GM13977 (cell line): Measurements from ENCODE around the gene PIP5K1B.

Experiments
- DNase-seq: peaks from one replicate; pipeline ENCODE4 v3.0.0; 2012; ENCODE audit warnings: low spot score
- in situ Hi-C: fragments of 300-500 bp; cut with MboI; formaldehyde crosslinking; loops from one replicate; pipeline ENCODE4 v1.12.0; 2022; ENCODE audit warnings: low sequenced_read_pairs, low pct_unique_long_range_greater_than_20kb, mixed read lengths, inconsistent platforms; ENCODE audit not compliant: unreplicated experiment
- TF ChIP-seq, protein P1 (sequence below): IDR thresholded peaks from 2 replicates; pipeline ENCODE4 v1.5.1; 2012; ENCODE audit warnings: mild to moderate bottlenecking, control low read depth; ENCODE audit not compliant: insufficient read depth; ENCODE audit errors: extremely low read depth, missing control alignments

The PIP5K1B gene

DNA sequence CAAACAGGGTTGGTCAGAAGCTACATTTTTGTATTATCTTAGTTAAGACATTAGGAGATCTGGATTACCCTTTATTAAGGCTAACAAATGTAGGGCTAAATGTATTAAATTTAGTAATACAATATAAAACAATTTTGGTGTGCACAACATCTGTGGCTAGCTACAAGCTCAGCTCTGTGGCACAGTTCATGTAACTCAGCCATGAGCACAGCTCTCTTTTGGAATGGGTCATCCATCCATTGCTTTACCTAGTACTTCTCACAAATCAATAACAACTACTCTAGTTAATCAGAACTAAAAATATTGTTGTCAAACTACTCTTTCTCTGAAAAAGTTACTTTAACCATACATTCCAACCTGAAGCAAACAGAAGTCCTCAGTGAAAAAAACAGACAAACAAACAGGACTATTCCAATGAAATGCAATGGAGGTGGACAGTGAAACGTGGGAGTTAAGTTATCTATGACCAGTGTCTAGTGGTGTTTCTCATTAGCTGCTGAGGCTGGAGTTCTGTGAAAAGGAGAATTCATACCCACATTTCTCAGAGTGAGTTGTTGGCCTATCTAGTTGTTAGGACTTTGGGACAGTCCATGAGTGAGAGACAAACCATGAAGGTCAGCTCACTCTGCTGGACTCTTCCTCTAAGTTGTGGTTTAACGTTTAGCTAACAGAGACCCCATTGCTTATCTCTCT is 55.1 kb downstream of the PIP5K1B start:
- TF ChIP-seq, protein P1, sequence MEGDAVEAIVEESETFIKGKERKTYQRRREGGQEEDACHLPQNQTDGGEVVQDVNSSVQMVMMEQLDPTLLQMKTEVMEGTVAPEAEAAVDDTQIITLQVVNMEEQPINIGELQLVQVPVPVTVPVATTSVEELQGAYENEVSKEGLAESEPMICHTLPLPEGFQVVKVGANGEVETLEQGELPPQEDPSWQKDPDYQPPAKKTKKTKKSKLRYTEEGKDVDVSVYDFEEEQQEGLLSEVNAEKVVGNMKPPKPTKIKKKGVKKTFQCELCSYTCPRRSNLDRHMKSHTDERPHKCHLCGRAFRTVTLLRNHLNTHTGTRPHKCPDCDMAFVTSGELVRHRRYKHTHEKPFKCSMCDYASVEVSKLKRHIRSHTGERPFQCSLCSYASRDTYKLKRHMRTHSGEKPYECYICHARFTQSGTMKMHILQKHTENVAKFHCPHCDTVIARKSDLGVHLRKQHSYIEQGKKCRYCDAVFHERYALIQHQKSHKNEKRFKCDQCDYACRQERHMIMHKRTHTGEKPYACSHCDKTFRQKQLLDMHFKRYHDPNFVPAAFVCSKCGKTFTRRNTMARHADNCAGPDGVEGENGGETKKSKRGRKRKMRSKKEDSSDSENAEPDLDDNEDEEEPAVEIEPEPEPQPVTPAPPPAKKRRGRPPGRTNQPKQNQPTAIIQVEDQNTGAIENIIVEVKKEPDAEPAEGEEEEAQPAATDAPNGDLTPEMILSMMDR = no peak
- in situ Hi-C loops = no loop called here
- no peak for DNase-seq

DNA sequence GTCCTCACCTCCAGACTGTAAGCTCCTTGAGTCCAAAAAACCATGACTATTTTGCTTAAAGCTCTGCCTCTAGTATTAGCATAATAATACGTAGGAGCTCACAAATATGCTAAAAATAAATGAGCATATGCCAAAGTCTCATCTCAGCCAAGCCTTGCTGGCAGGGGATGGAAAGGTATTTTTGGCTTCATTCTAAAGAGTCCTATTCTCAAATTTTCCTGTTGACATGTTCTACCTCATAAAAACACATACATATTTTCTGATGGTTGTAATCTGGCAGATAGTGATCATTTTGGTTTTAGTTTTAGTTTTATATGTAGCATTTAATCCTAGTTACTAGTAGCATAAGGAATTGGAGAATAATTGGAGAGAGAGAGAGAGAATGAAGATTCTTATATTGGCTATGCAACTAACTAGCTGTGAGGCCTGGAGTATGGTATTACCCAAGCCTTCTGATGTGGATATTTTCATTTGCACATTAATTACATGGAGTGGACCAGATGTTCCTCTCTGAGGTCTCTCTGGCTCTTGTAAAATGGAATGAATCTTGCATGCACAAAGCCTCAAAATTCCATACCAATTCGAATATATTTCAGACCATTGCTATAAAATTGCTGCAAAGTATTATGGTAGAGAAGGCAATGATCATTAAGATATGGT is 55.8 kb downstream of the PIP5K1B start:
- no peak for DNase-seq
- TF ChIP-seq, protein P1 = no peak
- in situ Hi-C loops = no loop called here

DNA sequence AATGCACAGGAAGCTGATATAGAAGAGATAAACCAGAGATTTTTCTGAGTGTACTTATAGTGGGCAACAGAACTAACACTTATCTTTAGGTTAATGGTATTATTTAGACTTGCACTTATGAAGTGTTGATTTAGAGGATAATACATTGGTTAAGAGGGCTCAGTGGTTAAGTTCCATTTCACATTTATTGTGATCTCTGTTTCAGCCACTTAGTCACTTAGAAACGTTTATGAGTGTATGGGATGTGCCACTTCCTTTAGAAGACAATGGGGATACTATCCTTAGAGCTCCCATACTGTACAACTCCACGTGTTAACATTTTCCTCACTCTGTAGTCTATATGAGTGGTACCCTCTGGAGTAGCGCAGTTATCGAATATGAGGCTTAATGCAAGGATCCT is 57.5 kb downstream of the PIP5K1B start:
- DNase-seq = no peak
- TF ChIP-seq, protein P1 = no peak
- in situ Hi-C loops = no loop called here

DNA sequence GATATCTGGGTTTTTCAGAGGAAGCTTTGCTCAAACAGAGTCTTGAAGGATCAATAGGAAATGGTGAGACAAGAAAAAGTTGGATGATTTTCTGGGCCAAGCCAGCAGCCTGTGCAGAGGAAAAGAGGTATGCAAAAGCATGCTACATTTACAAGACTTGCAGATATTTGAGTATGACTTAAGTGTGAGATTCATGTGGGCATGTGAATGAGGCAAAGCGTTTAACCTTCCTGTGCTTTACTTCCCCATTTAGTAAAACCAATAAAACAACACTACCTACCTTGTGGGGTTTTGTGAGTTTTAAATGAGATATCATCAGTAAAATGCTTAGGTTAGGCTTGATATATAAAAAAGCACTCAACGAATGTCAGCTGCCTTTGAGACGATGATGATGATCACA is 58.1 kb downstream of the PIP5K1B start:
- in situ Hi-C loops = no loop called here
- no peak for DNase-seq
- TF ChIP-seq, protein P1 = no peak

DNA sequence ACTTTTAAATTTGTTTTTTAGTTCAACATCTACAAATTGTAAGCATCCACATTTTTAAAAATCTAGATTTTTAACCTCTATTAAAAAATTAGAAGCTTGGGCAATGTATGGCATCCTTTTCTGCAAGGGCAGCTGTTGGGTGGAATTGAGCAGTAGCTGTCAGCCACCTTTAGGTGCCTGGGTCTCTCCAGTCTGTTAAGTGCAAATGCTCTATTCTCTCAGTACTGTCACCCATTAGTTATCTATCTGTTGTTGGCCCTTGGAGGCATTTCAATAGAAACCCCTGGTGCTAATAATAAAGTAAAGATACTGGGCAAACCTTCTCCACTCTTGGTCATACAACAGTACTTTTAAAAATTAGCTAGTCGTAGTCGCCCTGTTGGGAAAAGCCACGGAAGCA is 63.6 kb downstream of the PIP5K1B start:
- DNase-seq = no peak
- in situ Hi-C loops = no loop called here
- TF ChIP-seq, protein P1 = no peak

DNA sequence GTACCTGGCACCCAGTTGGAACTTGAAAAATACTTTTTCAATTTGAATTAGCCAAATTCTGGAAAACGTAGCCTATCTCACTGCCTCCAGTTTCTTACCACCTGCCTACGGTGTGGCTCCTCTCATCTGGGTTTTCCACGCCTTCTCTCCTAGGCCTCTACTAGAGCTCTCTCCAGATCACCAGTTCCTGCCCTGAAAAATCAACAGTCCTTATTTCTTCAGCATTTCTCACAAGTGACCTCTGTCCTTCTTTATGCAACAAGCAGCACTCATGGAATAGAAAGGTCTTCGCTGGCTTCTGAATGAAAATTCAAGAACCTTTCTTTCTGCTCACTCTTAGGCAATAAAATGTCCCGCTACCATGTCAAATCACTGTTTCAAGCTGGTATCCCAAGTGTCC is 64.8 kb downstream of the PIP5K1B start:
- DNase-seq = no peak
- TF ChIP-seq, protein P1 = no peak
- in situ Hi-C loops = no loop called here
